ENCODE results near the gene KCNK10.

KCNK10 gene

DNA sequence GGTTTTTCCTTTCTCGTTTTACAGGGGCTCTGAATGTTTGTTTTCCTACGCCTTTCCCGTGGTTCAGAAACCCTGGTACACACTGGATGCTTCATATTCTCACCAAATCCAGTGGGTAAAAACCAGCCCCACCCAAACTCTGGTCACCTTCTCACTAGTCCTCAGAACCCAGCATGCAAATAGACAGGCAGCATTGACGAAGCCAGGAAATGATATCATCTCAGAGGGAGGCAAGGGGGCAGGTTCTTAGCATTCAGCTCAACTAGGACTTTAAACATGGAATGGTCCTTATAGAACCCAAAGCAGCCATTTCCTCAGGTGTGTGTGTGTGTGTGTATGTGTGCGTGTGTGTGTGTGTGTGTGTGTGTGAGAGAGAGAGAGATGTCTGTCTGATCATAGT, 142.0 kb downstream of the KCNK10 start:
- no peak for DNase-seq (ENCODE audit: low read depth)

DNA sequence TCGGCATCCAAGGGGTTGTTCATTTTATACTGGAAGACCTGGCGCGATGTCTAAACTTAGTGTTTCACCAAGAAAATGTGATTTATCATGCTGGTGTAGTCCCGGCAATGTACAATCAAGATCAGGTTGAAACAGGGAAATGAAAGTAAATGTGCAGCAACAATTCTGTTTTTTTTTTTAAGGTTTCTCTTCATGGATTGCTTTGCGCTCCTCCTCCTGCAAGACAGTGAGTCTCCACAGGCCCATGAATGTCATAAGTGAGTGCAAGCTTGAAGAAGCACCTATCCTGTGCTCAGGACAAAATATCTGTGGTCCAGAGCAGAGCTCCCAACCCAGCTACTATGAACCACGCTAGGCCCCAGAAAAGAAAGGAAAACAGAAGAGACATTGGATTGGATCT, 143.4 kb downstream of the KCNK10 start:
- DNase-seq (ENCODE audit: low read depth), result no peak

DNA sequence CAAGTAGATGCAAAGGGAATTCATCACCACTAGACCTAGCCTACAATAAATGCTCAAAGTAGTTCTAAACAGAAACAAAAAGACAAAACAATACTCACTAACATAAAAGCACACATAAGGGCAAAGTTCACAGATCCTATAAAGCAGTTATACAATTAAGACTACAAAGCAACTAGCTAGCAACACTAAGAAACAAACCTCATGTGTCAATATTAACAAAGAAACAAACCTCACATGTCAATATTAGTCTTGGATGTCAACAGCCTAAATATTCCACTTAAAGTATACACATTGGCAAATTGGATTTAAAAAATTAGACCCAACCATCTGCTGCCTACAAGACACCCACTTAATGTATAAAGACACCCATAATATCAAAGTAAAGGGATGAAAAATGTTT, 152.7 kb downstream of the KCNK10 start:
- DNase-seq (ENCODE audit: low read depth), result no peak

DNA sequence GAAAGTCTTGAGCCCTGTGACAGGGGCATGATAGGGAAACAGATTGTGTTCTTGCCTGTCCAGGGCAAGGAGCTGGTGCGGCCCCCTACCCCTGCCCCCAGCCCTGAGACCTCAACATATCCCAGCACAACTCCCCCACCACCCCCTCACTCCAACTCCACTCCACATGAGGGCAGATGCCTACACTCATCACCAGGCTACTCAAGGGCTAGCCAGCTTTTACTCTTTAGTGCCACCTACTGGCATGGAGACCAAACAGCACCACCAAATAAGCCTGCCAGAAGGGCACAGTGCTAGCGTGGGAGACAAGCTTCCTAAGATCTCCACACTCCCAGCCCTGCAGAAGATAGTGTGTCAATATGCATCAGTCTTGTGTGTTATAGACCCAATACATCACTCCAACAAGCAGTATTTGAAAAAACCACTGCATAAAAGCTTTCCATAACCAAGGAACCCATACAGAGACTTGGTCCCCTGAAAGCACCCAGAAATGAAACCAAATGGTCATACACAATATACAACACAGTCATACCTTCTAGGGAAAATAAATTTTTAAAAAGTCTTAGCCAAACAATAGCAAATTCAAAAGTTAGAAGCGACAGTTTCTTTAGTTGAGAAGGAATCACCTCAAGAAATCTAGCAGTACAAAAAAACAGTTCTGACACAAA, 154.4 kb downstream of the KCNK10 start:
- peak; percentile 16 for DNase-seq (ENCODE audit: low read depth)

DNA sequence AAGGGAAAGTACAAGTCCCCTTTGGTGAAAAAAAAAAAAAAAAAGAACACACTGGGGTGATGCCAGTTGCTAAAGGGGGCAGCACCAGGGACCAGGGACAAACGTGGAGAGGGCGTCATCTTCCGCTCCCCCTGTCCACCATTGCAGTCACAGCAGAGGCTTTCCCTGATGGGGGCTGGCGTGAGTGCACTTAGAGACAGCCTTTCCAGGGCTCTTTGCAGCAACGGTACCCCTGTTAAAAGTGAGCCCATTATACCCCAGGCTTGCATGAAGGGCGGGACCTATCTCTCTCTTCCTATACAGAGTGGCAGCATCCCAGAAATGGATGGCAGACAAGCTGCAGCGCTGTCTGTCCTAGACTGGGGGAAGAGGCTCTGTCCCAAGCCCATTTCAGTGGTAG, 155.0 kb downstream of the KCNK10 start:
- no peak for DNase-seq (ENCODE audit: low read depth)

DNA sequence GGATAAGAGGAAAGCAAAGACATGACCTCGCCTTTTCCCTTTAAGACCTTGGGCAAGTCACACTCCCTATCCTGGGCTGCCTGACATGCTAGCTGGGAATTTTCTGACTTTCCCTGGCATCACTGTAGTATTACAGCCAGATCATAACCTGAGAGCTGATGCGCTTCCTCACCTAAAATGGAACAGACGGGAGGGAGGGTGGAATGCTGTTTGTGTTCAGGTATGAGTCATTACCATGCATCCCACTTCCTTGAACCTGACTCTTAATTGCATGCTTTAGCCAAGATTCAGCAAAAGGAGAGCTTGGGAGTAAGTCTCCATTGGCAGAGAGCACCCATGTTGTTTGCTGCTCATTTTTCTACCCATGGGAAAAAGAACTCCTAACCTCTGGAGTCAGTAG, 156.5 kb downstream of the KCNK10 start:
- no peak for DNase-seq (ENCODE audit: low read depth)

DNA sequence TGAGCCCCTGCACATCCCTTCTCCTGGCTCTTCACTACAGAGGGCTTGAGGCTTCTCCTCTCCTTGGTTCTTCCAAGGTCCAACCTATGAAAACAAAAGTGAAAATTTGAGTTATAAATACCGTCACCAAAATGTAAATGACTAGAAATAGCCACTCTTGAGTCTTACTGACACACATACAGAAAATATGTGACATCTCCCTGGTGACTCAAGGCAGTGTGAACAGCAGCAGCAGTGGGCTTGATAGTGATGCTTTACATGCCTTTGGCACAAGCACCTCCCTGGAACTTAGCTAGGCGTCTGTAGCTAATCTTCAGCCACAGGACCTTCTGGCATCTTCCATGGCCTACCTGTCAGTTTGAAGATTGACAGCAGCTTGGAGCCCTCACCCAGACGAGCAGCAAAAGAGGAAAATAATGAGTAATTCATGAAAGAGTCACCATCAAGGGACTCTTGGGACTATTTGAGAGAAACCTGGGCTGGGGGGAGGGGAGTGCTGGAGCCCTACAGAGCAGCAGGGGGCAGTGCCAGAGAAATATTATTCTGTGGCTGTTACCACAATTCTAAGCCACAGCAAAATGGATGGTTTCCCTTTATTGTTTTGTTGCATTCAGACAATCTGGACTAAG, 158.0 kb downstream of the KCNK10 start:
- DNase-seq (ENCODE audit: low read depth), result no peak

DNA sequence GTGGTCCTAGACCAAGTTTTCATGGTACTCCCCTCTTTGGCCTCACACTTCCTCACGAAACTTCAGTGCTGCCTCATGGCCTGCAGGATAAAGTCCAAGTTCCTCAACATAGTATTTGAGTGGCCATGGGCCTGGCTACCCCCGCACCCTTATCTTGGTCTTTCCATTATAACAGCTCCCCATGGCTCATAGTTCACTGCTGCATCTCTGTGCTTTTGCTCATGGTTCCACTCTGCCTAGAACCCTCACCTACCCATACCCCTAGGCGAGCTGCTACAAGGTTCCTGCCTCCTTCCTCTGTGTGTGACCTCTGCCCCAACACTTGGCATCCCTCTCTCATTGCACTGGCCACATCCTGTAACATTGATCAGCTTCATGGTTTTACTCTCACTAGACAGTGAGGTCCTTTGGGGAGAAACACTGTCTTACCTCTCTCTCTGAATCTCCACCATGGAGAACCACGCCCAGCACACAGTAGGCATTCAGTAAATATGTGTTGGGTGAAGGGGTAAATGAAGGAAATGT, 159.3 kb downstream of the KCNK10 start:
- DNase-seq (ENCODE audit: low read depth), result no peak

DNA sequence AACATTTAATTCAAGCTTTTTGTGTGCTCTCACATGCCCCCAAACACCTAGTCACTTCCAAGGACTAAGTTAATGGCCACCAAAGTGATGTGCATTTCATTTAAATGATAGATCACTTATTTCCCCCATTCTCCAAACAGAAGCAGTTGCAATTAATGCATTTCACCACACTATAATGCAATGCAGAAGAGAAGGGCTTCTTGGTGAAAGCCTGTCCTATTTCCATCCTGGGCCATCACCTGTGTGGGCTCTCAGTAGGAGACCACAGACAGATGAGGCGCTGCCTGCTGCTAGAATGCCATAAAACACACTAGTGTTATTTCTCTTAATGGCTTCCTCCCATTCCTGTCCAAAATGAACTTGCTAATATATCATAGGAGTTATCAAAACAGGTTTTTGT, 166.9 kb downstream of the KCNK10 start:
- DNase-seq (ENCODE audit: low read depth), result no peak

DNA sequence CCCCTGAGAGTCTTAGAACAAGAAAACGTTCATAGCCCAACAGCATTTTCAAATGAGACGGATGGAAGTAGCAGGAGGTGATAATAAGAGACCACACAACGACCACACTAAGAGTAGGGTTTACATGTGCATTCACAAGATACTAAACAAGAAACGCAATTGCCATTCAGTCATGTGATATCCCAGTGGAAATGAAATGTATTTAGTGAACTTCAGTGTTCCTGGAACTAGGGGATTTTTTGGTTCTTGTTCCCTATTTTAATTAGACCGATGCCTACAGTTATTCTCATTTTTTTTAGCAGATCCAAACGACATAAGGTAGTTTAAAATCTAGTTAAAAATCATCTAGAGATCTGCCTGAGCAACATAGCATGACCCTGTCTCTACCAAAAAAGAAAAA, 168.1 kb downstream of the KCNK10 start:
- no peak for DNase-seq (ENCODE audit: low read depth)

DNA sequence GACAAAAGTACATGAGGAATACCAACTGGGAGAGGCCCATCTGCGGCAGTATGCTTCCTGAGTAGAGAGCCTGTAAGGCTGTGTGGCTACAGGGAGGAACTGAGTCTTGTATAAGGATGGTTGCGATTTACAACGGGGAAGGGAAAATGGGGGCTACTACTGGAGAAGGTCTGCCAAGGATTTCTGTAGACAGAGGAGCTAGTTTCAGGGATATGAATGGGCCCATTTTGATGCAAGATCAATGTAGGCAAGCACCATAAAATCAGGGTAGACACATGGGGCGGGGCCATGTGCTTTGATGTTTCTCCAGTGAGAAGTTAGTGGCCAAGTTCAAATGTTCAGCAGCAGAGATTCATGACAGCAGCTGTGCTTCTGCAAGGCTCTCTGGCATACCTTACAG, 168.7 kb downstream of the KCNK10 start:
- no peak for DNase-seq (ENCODE audit: low read depth)

DNA sequence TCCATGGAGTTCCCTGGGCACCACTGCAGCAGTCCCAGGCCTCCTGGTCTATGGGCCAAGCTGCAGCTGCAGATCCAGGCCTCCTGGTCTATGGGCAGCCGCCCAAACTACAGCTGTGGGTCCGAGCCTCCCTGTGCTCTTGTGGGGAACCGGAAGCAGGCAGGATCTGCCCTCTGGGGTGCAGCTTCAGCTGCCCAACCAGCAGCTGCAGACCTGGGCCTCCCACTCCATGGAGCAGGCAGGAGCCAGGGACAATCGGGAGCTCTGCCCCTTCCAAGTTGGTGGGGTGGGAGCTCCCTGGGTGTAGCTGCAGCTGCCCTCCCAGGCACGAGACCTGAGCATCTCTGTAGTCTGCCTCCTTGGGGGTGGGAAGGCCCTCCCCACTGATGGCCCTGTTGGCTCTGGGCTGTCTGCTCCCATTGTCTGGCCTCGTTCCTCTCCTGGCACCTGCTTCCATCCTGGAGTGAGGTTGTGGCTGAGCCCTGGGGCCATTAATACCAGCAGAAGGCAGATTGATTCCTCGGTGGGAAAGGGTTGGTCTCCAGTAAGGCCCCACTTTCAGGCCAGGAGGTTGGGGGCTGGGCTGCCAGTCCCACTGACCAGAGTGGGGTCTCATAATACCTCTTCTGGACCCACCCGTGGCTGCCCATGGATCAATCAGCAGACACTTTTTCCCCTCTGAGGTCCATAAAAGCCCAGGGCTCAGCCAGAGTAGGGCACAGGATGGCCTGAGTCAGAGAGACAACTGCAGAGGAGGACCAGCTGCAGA, 176.0 kb downstream of the KCNK10 start:
- no peak for DNase-seq (ENCODE audit: low read depth)

DNA sequence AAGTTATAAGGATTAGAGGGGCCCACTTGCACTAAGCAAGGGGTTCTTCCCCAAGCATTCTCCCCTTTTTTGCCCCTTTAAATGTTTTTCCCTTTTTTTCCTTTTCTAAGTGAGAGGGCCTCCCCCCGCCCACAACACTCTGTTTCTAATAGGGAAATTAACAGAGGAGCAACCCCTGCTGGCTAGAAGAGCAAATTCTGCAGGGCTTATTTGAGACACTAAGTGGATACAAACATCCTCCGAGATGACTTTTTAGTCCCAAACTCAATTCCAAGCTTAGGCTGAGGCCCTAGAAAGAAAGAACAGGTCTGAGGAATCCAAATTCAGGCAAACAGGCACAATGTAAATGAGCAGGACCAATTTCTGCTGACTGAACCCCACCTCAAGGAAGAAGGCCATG, 179.3 kb downstream of the KCNK10 start:
- no peak for DNase-seq (ENCODE audit: low read depth)

DNA sequence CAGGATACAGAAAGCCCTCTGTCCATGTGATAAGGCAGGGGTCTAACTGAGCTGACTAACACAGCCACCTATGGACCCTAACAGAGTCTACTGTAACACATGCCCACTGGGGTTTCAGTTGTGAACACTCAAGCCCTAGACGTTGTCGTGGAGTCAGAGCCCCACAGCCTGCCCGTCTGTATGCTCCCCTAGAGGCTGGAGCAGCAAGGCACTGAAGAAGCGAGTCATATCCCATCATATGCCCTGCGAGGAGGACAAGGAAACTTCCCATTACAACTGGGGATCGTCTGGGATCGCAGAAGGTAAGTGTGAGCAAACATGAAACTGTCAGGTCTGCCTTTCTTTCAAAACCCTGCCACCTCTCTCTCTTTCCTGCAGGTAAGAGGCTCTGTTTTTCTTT, 180.1 kb downstream of the KCNK10 start:
- DNase-seq (ENCODE audit: low read depth), result no peak

DNA sequence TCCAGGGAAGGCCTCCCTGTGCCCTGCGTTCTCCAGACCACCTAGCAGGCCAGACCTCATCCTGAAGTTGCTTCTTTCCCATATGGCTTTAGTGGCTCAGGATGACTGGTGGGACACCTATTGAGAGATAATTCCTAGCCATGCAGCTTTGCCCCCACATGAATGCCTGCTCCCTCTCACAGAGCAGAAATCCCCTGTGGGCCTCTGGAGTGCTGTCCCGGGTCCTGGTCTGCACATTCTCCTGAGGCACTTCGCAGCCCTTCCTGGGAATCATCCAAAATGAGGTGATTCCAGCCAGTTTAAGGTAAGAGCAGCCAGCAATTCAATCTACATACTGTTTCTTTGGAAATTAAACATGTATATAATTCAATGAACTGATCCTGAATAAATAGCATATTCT, 182.2 kb downstream of the KCNK10 start:
- no peak for DNase-seq (ENCODE audit: low read depth)

DNA sequence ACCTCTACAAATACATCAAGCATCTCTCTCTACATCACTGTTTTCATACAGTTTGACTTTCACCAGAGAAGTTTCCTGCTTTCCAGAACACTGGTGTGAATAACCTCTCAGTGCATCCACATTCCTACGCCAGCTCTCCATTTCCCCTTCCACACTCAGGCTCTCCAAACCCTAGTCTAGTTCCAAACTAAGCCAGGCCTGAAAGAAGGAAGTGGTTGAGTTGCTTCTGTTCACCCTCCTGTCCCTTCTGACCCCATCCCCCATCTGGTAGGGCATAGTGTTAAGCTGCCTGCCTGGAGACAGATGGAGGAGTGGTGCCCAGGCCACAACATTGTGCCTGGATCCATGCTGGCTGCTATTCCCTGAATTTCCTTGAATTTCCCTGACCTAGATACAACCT, 185.7 kb downstream of the KCNK10 start:
- DNase-seq (ENCODE audit: low read depth), result no peak

All from activated T-helper 9 cell treated with anti-CD3 and anti-CD28 coated beads, Interleukin-2, amount 50 U/mL, for 16 hours (primary cell).